Adipose tissue (tissue), 3 donors: ENCODE data around the gene NRF1. TPM values are rescaled to one million over a fixed set of nuclear protein-coding genes. Genes with fewer than 3 reads are reported as not detected.

Experiments used
- H3K27ac ChIP-seq: one replicate; pipeline ENCODE4 v1.5.1; 2013; ENCODE audit warnings: low read depth, low read length
- WGBS, 3 donors: extraction: QIAGEN DNeasy Blood & Tissue Kit; methylation state at CpG; one replicate each; pipeline ENCODE4 v1.1.7; 2013; 5-methylcytosine and 5-hydroxymethylcytosine counted together
- polyA plus RNA-seq, 3 donors: library from polyadenylated mRNA; stranded (reverse); fragments of 200-250 nt; gene quantifications; one replicate each; pipeline ENCODE4 v1.2.3, GENCODE V29; 2013
- donor health status: healthy with polysubstance abuse.
- donor health status: Bipolar disorder and iron deficiency.
- donor health status: healthy.

Gene NRF1
- polyA plus RNA-seq, 3 donors = 4.4 to 7.2 (median 7.0) TPM

DNA sequence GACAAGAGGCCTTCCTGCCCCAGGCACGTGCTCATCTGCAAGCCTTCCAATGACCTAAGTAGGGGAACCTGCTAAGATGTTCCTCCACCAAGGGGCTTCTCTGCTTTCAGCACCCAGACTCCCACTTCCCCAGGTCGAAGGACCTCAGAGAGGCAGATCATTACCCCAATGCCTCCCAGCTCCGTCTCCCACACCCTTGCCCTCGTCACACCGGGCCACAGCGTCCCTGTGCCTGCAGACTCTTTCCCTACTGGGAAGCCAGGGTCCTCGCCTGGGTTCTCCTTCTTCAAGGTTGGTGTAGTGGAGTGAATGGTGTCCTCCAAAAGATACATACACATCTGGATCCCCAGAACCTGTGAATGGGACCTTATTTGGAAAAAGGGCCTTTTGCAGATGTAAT lies 189.4 kb downstream of the NRF1 start:
- H3K27ac ChIP-seq = no peak overlapping the region
- 84 to 94% (median 87%) methylated on average over 7 of the region's 7 CpGs for WGBS, 3 donors

DNA sequence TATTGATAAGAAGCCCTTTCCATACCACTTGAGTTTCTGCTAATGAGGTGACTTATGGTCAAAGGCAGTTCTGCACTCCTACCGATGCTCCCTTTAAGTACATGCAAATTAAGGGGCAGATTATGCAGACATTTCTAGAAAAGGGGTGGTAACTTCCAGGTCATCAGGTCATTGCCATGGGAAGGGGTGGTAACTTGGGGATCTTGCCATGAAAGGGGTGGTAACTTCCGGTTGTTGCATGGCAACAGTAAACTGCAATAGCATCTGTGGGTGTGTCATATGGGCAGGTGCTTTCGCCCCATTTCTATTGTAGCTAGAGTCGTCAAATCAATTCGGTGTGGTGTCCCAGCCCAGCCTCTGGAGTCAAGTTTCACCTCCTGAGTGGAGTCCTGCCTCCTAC lies 190.4 kb downstream of the NRF1 start:
- H3K27ac ChIP-seq = no peak overlapping the region
- WGBS, 3 donors = 54 to 76% (median 72%) methylated on average over 5 of the region's 5 CpGs

DNA sequence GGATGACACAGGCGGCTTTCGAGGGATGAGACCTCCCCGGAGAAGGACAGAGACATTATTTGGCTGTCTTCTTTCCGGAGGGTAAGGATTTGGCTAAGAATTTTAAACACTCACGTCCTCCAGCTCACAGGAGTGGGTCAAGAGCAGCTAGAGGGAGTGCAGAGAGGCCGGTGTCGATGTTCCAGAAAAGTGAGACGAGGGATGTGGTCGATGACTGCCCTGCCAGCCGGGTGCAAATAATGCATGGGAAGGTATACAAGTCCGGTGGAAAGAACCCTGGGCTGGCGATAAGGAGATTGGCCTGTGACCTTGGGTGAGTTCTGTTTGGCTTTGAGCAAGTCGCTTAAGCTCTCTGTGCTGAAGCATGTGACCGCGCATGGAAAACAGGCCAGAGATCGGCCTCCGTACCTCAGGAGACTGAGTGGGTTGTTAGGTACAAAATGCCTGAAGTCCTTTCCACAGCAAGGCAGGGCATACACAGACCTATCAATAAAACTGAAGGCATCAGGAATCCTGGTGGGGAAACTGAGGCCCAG lies 192.1 kb downstream of the NRF1 start:
- WGBS, 3 donors = 63 to 91% (median 85%) methylated on average over 17 of the region's 17 CpGs
- no peak overlapping the region for H3K27ac ChIP-seq

DNA sequence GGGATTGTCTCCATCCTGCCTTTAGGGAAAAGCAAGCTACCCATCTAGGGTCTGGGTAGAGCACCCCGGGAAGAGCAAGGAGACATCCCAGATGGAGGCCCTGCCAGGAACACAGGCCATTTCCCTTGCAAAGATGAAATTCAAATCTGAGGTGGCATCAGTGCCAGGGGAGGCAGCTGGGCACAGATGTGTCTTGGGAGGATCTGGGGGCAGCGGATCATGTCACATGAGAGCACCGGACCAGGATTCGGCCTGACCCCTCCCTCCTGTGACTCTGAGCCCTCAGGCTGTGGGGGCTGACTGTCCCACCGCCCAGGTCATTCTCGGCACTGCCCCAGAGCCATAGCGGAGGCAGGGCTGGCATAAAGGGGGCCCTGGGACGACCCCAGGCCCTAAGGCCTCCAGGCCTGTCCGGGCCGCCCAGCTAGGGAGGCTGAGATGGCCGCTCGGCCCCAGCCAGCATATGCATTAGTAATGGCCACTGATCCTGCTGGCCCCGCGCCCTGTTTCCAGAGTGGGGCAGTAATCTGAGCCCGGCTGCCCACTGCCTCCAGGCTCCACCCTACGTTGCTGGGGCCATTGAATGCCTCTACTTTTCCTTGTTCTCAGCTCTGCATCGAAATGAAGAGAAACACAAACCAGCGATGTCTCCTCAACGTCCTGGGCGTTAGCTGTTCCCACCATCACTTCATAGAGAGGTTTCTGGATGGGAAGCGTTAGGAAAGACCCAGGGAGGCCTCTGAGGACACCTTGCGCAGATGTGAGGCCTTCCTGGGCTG lies 192.8 kb downstream of the NRF1 start:
- 93 to 94% (median 94%) methylated on average over 22 of the region's 22 CpGs for WGBS, 3 donors
- H3K27ac ChIP-seq = no peak overlapping the region

DNA sequence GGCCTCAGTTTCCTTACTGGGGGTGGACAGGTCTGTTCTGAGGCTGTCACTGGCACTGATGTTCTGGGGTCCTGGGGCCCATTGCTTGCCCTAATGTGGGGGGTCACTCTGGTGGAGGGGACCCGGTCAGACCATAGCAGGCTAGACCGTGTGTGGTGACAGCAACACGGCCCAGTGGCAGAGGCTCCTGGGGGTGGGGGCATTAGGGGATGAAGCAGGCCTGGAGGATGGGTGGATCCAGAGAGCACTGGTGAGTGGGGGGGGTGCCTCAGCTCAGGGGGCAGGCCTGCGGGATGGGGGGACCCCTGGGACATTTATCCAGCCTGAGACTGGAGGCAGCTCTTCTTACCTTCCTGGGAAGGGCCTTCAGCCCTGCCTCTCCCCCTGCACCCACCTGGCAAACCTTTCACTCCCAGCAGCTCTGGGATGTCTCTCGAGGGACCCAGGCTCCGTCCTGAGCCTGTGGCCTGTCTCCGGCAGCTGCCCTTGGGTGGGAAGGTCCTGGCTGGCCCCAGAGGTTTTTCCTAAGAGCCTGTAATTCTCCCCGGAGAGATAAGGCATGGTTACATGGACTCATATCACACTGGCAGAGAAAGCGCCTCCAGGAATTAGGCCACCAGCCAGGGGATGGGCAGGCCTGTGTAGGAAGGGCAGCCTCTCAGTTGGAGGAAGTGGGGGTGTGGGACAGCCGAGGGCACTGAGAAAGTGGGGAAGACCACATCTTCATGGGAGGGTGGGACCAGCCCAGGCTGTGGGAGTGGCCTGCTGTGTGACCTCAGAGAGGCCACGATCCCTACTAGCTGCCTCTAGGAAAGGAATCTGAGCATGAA lies 193.6 kb downstream of the NRF1 start:
- 55 to 77% (median 73%) methylated on average over 11 of the region's 11 CpGs for WGBS, 3 donors

More for the DNA sequence above, 193.6 kb downstream of the NRF1 start:
- H3K27ac ChIP-seq = no peak overlapping the region

Other genes with a start within 250 kb of the NRF1 start
- gene STRIP2, start 177.3 kb upstream of the NRF1 start, polyA plus RNA-seq = under 1 TPM; 0.11 to 0.20 (median 0.16) TPM
- gene SMKR1, start 109.2 kb upstream of the NRF1 start, polyA plus RNA-seq = 1 to 10 TPM in 1 of 3 donors, under 1 TPM in 1, not detected in 1; 0.07 to 2.0 TPM